Measurements from ENCODE around the gene ATP6V1C2. TPM values are rescaled to one million over a fixed set of nuclear protein-coding genes. Genes with fewer than 3 reads are reported as not detected.

The ATP6V1C2 gene
- total RNA-seq, 4 donors from 2014 or later = 0.47 to 37.1 (median 0.54) TPM; not detected in 1

GRCh38 chr2:10706033-10706432, 15.4 kb upstream of the ATP6V1C2 start:
- Histone ChIP-seq H3K27ac (no peak overlapping the region), H3K4me1 (no peaks in the 10 kb centered on the region), H3K9me3 (no peaks in the 10 kb centered on the region), H3K27me3 (no peaks in the 10 kb centered on the region), H3K36me3 (no peaks in the 10 kb centered on the region), H3K4me3 (no peak overlapping the region)
- no peak for TF ChIP-seq CTCF (IDR thresholded peaks at IDR 0.05)
- TF ChIP-seq POLR2A (IDR thresholded peaks at IDR 0.05) = no peak
- DNase-seq = no peak

DNA sequence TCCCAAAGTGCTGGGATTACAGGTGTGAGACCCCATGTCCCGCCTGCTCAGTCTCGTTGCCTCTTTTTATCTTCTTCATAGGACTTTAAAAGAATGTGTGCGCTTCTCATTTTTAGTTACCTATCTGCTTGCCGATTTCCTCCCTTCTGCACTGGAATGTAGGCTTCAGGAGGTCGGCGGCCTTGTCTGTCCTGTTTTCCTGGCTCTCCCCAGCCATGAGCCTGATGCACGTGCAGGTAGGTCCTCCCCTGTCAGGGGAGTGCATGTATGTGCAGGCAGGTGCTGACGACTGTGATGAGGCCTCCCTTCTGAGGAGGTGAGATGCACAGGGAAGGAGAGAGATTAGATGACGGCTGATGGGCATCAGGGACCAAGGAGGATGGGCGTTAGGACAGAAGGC, 13.6 kb upstream of the ATP6V1C2 start:
- no peaks in the 10 kb centered on the region for H3K4me1 ChIP-seq
- H3K36me3 ChIP-seq = no peaks in the 10 kb centered on the region
- no peak for TF ChIP-seq POLR2A (IDR thresholded peaks at IDR 0.05)
- TF ChIP-seq CTCF (IDR thresholded peaks at IDR 0.05) = no peak
- no peaks in the 10 kb centered on the region for H3K27me3 ChIP-seq
- H3K4me3 ChIP-seq = no peak overlapping the region
- DNase-seq = no peak
- H3K9me3 ChIP-seq = no peaks in the 10 kb centered on the region
- H3K27ac ChIP-seq = no peak overlapping the region

DNA sequence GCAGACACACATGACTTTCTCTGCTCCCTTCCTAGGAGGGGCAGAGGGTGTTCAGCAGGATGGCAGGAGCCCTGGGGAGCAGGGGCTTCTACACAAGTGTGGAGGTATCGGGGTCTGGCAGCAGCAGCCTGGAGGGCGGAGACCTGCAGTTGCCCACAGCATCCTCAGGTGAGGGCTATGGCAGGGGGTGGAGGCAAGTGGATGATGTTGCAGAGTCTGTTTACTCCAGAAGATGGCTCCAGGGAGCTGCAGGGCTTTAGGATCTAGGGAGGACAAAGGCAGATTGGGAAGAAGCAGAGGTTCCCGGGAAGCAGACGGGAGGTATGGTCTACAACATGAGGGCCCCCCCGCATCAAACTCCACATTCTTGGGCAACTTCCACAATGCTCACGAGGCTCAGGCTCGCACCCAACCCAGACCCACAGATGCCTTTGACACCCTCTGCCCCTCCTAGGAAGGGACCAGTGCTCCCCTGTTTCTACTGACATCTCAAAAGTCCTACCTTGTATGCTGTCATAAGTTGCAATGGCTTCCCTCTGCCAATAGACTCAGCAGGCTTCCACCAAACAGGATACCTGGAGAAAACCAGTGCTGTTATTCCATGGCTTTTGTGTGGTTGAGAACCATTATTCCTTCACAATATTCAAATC, 12.0 kb upstream of the ATP6V1C2 start:
- no peaks in the 10 kb centered on the region for H3K4me1 ChIP-seq
- no peaks in the 10 kb centered on the region for H3K27me3 ChIP-seq
- no peak overlapping the region for H3K4me3 ChIP-seq
- DNase-seq = no peak
- no peaks in the 10 kb centered on the region for H3K36me3 ChIP-seq
- no peak overlapping the region for H3K27ac ChIP-seq
- TF ChIP-seq CTCF (IDR thresholded peaks at IDR 0.05) (peak in 2 of 6 experiments; percentile 32 to 44), POLR2A (IDR thresholded peaks at IDR 0.05) (no peak)
- no peaks in the 10 kb centered on the region for H3K9me3 ChIP-seq

- Histone ChIP-seq H3K9me3 (no peaks in the 10 kb centered on the region), H3K36me3 (no peaks in the 10 kb centered on the region), H3K27ac (no peak overlapping the region), H3K27me3 (no peaks in the 10 kb centered on the region), H3K4me1 (no peaks in the 10 kb centered on the region), H3K4me3 (no peak overlapping the region)
- no peak for DNase-seq
- TF ChIP-seq POLR2A (IDR thresholded peaks at IDR 0.05) (no peak), CTCF (IDR thresholded peaks at IDR 0.05) (no peak)
These were observed 9.1 kb upstream of the ATP6V1C2 start for GRCh38 chr2:10712185-10712809.

GRCh38 chr2:10716581-10716980, 4.8 kb upstream of the ATP6V1C2 start:
- H3K4me1 ChIP-seq = peaks cover 0 to 8% (median 3%) of the 10 kb centered on the region in 4 donors
- no peak overlapping the region for H3K4me3 ChIP-seq
- H3K27me3 ChIP-seq = peaks cover 0 to 12% of the 10 kb centered on the region in 2 donors
- TF ChIP-seq CTCF (IDR thresholded peaks at IDR 0.05) (no peak), POLR2A (IDR thresholded peaks at IDR 0.05) (no peak)
- no peak for DNase-seq
- H3K9me3 ChIP-seq = no peaks in the 10 kb centered on the region
- H3K36me3 ChIP-seq = no peaks in the 10 kb centered on the region
- no peak overlapping the region for H3K27ac ChIP-seq
